Superior temporal gyrus (tissue), 1 donor: Measurements from ENCODE around the gene ALDH1L1.

Experiments
- DNase-seq: peaks from one replicate; pipeline ENCODE4 v3.0.0-alpha.2; 2016; ENCODE audit errors: extremely low spot score

The ALDH1L1 gene

GRCh38 chr3:126180477-126181397, at the start of gene ALDH1L1:
Gene ALDH1L1, minus strand, starts transcription at chr3:126180586. Its CDS starts 19,607 bp downstream, at chr3:126160979.
- DNase-seq: peak; percentile 49

- peak; percentile 23 for DNase-seq
Measured at GRCh38 chr3:126226374-126226773, 46.0 kb upstream of the ALDH1L1 start.

- no peak for DNase-seq
Measured at GRCh38 chr3:126216416-126216815, 36.0 kb upstream of the ALDH1L1 start.

- no peak for DNase-seq
Measured at GRCh38 chr3:126213379-126214028, 33.1 kb upstream of the ALDH1L1 start.

GRCh38 chr3:126212620-126213378, 32.4 kb upstream of the ALDH1L1 start:
- no peak for DNase-seq

- no peak for DNase-seq
Measured at GRCh38 chr3:126212250-126212619, 31.8 kb upstream of the ALDH1L1 start.

GRCh38 chr3:126211569-126211968, 31.2 kb upstream of the ALDH1L1 start:
- DNase-seq: no peak

- DNase-seq: no peak
Measured at GRCh38 chr3:126210606-126211005, 30.2 kb upstream of the ALDH1L1 start.

GRCh38 chr3:126209741-126210140, 29.4 kb upstream of the ALDH1L1 start:
- DNase-seq: no peak

GRCh38 chr3:126208606-126209256, 28.3 kb upstream of the ALDH1L1 start:
- DNase-seq: no peak

GRCh38 chr3:126208182-126208581, 27.8 kb upstream of the ALDH1L1 start:
- DNase-seq: no peak

GRCh38 chr3:126207166-126207565, 26.8 kb upstream of the ALDH1L1 start:
- DNase-seq: no peak

GRCh38 chr3:126205717-126206655, 25.6 kb upstream of the ALDH1L1 start:
- no peak for DNase-seq

GRCh38 chr3:126202680-126203079, 22.3 kb upstream of the ALDH1L1 start:
- no peak for DNase-seq

GRCh38 chr3:126202276-126202675, 21.9 kb upstream of the ALDH1L1 start:
- no peak for DNase-seq

- DNase-seq: no peak
Measured at GRCh38 chr3:126201168-126201567, 20.8 kb upstream of the ALDH1L1 start.

GRCh38 chr3:126200534-126200933, 20.1 kb upstream of the ALDH1L1 start:
- no peak for DNase-seq

GRCh38 chr3:126199256-126199655, 18.9 kb upstream of the ALDH1L1 start:
- DNase-seq: no peak

- peak; percentile 73 for DNase-seq
Measured at GRCh38 chr3:126197854-126198584, 17.6 kb upstream of the ALDH1L1 start.

- no peak for DNase-seq
Measured at GRCh38 chr3:126197343-126197742, 17.0 kb upstream of the ALDH1L1 start.
